Heart right ventricle (tissue), 16 donors: Measurements from ENCODE around the gene OVCH1. TPM values are rescaled to one million over a fixed set of nuclear protein-coding genes. Genes with fewer than 3 reads are reported as not detected.
A peak's percentile ranks its signal among the peaks of the same experiment; 100 is the strongest.
"Not testable (repeated sequence)": the region's sequence is repeated elsewhere in the genome, so short reads cannot be mapped to it uniquely, and the experiment has no call there.

Source experiments
- ATAC-seq, 8 donors: fragments of 200-7000 bp; cut with Tn5 transposase; one replicate each; pipeline ENCODE4 v1.9.1; 2020; ENCODE audit warnings: mild to moderate bottlenecking in 8 of 8, moderate library complexity in 8 of 8, moderate number of reproducible peaks in 1 of 8
- DNase-seq, 2 donors: peaks; one replicate each; pipeline ENCODE4 v3.0.0-alpha.2; 2020
- H3K27ac ChIP-seq, 10 donors: fragments of 200-600 bp; sonication (generic) in 2 of 10; one replicate each; pipeline versions ENCODE4 v1.5.0 to v1.8.0; 2020 to 2022; ENCODE audit warnings: mild to moderate bottlenecking in 3 of 10
- H3K27me3 ChIP-seq, 7 donors: fragments of 200-600 bp; one replicate each; pipeline ENCODE4 v1.8.0; 2021 to 2022; ENCODE audit warnings: mild to moderate bottlenecking in 2 of 7
- H3K36me3 ChIP-seq, 9 donors: fragments of 200-600 bp; sonication (generic) in 1 of 9; one replicate each; pipeline versions ENCODE4 v1.5.0 to v1.8.0; 2020 to 2022; ENCODE audit warnings: mild to moderate bottlenecking in 2 of 9
- H3K4me1 ChIP-seq, 9 donors: fragments of 200-600 bp; sonication (generic) in 1 of 9; one replicate each; pipeline versions ENCODE4 v1.5.0 to v1.8.0; 2020 to 2022; ENCODE audit warnings: mild to moderate bottlenecking in 4 of 9
- H3K4me3 ChIP-seq, 10 donors: fragments of 200-600 bp; sonication (generic) in 2 of 10; one replicate each; pipeline versions ENCODE4 v1.5.0 to v1.8.0; 2020 to 2022; ENCODE audit warnings: mild to moderate bottlenecking in 7 of 10, moderate library complexity in 2 of 10
- H3K9me3 ChIP-seq, 11 donors: fragments of 200-600 bp in 10 of 11; sonication (generic) in 2 of 11; one replicate each; pipeline versions ENCODE4 v1.5.0 to v1.8.0; 2013 to 2022; ENCODE audit warnings: mild to moderate bottlenecking in 2 of 11, control low read depth in 1 of 11, moderate library complexity in 1 of 11
- WGBS, 2 donors: extraction: QIAGEN DNeasy Blood & Tissue Kit; methylation state at CpG; one replicate each; pipeline ENCODE4 v1.1.7; 2013; ENCODE audit warnings: inconsistent platforms in 1 of 2; 5-methylcytosine and 5-hydroxymethylcytosine counted together
- intact Hi-C, 10 donors: fragments of 100-400 bp; cut with DNase I; formaldehyde crosslinking; loops; one replicate each; pipeline versions ENCODE4 v1.11.1 to v1.14.2; 2022
- polyA plus RNA-seq, 2 donors: library from polyadenylated mRNA; stranded (reverse); fragments of 200-250 nt; gene quantifications; one replicate each; pipeline ENCODE4 v1.2.3, GENCODE V29; 2013
- total RNA-seq, 10 donors: library from RNA; stranded (reverse); fragmentation: NEBNext Ultra II Directional in 3 of 10; extraction: Animal tissue kit (Norgen Biotek cat#: 25700) in 3 of 10; gene quantifications; one replicate each; pipeline versions ENCODE4 v1.2.1 to v1.2.4, GENCODE V29; 2021 to 2023
- TF ChIP-seq, protein P1 (sequence below), 9 donors: fragments of 200-600 bp; sonication (generic) in 2 of 9; IDR thresholded peaks; one replicate each; pipeline versions ENCODE4 v1.5.0 to v1.8.0; 2021 to 2022; ENCODE audit warnings: antibody characterized with exemption in 9 of 9, mild to moderate bottlenecking in 5 of 9, moderate library complexity in 1 of 9
- donor health status: Arrhythmogenic right ventricular cardiomyopathy.
- donor health status: ischemic (EF 13 %, LVEDD 7.1; RV severe dilation, severe dysfunction).
- donor health status: healthy with polysubstance abuse.
- donor health status: DM: no; HTN: yes; CAD: no.
- donor health status: DM: no; HTN: no; CAD: no.
- donor health status: ischemic (EF 25% LVEDD 6.9; RV normal size, moderate dysfunction).
- donor health status: ischemic (EF 25% LVEDD 5.7; RV mildly dilated, moderate dysfunction).
- donor health status: healthy.
- donor health status: DM: yes; HTN: yes; CAD: no.
- donor health status: Ischemic cardiomyopathy.
- donor health status: ischemic (EF 35%, LVEDD 5.7; RV mildly dilated, moderate dysfunction).
- donor health status: nonischemic (EF 11% LVEDD 7.7; RV severe dilation, severe dysfunction).
- donor health status: DM: yes; HTN: yes; CAD: no.
- donor health status: PGD.
- donor health status: ischemic (EF 29% LVEDD 5.4; RV normal size, mild dysfunction).
- donor health status: nonischemic (EF 23%, LVEDD 6.1; RV moderate dilation, normal function).

Gene OVCH1
- total and polyA plus RNA-seq, 12 donors = 0.07 to 0.44 (median 0.21) TPM; not detected in 6

DNA sequence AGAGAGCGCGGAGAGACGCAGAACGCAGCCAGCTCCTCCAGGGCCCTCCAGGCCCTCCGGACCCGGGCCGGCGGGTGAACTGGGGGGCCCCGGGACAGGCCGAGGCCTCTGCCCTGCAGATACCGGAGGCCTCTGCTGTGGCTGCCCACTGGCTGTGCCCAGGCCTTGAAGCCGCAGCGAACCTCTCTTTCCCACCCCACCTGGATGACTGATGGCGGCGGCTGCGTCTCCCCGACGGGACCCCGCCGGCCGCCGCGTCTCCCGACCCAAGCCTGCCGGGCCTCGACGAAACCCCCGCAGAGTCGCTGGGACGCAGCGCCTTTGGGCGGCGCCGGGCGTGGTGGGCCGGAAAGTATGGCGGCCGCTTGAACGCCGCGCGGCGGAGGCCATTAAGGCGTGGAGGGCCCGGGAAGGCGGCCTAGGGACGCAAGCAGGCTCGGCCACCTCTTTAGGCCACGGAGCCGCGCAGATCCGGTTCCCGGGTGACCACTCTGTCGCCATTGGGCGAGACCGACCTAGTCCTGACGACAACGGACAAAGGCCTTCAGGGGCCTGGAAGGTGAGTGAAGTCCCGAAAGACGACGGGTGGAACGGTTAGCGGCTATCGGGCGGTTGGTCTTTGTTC lies 108.1 kb downstream of the OVCH1 start:
- Histone ChIP-seq H3K36me3 (no peaks in the 10 kb centered on the region), H3K4me3 (peak overlapping the region in 3 of 10 donors; percentile 34 to 36 (median 35)), H3K27ac (peak overlapping the region in 4 of 10 donors; percentile 41 to 62 (median 53)), H3K4me1 (no peaks in the 10 kb centered on the region), H3K27me3 (no peaks in the 10 kb centered on the region), H3K9me3 (no peaks in the 10 kb centered on the region)
- TF ChIP-seq, protein P1, sequence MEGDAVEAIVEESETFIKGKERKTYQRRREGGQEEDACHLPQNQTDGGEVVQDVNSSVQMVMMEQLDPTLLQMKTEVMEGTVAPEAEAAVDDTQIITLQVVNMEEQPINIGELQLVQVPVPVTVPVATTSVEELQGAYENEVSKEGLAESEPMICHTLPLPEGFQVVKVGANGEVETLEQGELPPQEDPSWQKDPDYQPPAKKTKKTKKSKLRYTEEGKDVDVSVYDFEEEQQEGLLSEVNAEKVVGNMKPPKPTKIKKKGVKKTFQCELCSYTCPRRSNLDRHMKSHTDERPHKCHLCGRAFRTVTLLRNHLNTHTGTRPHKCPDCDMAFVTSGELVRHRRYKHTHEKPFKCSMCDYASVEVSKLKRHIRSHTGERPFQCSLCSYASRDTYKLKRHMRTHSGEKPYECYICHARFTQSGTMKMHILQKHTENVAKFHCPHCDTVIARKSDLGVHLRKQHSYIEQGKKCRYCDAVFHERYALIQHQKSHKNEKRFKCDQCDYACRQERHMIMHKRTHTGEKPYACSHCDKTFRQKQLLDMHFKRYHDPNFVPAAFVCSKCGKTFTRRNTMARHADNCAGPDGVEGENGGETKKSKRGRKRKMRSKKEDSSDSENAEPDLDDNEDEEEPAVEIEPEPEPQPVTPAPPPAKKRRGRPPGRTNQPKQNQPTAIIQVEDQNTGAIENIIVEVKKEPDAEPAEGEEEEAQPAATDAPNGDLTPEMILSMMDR (IDR thresholded peaks at IDR 0.05) = no peak
- ATAC-seq = peak in 1 of 8 donors; percentile 67
- intact Hi-C loops = no loop called here
- 92% methylated on average over 65 of the region's 65 CpGs for WGBS, 2 donors
- peak in 1 of 2 donors; percentile 17 for DNase-seq

DNA sequence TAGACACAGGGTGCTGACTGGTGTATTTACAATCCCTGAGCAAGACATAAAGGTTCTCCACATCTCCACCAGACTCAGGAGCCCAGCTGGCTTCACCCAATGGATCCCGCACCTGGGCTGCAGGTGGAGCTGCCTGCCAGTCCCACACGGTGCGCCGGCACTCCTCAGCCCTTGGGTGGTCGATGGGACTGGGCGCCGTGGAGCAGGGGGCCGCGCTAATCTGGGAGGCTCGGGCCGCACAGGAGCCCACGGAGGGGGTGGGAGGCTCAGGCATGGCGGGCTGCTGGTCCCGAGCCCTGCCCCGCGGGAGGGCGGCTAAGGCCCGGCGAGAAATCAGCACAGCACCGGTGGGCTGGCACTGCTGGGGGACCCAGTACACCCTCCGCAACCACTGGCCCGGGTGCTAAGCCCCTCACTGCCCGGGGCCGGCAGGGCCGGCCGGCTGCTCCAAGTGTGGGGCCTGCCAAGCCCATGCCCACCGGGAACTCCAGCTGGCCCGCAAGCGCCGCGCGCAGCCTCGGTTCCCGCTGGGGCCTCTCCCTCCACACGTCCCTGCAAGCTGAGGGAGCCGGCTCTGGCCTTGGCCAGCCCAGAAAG lies 111.3 kb downstream of the OVCH1 start:
- intact Hi-C loops, H3K4me3 ChIP-seq, ATAC-seq, H3K27me3 ChIP-seq, H3K27ac ChIP-seq, DNase-seq, H3K9me3 ChIP-seq, H3K4me1 ChIP-seq, H3K36me3 ChIP-seq: not testable (repeated sequence)
- WGBS, 2 donors = 95 to 98% methylated on average over 30 to 36 of the region's 36 CpGs

DNA sequence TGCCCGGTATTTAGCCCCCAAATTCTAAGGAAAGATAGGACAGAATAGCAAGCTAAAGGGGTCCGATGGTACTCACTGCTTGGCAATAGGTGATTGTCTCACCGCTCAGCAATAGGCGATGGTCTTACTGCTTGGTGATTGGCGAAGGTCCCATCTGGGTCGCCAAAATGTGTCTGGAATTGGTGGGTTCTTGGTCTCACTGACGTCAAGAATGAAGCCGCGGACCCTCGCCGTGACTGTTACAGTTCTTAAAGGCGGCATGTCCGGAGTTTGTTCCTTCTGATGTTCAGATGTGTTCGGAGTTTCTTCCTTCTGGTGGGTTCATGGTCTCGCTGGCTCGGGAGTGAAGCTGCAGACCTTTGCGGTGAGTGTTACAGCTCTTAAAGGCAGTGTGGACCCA lies 112.3 kb downstream of the OVCH1 start:
- H3K27ac ChIP-seq, H3K4me3 ChIP-seq, ATAC-seq, H3K27me3 ChIP-seq, H3K9me3 ChIP-seq, H3K4me1 ChIP-seq, DNase-seq, H3K36me3 ChIP-seq, intact Hi-C loops: not testable (repeated sequence)
- WGBS, 2 donors = 95 to 96% methylated on average over 17 of the region's 17 CpGs

DNA sequence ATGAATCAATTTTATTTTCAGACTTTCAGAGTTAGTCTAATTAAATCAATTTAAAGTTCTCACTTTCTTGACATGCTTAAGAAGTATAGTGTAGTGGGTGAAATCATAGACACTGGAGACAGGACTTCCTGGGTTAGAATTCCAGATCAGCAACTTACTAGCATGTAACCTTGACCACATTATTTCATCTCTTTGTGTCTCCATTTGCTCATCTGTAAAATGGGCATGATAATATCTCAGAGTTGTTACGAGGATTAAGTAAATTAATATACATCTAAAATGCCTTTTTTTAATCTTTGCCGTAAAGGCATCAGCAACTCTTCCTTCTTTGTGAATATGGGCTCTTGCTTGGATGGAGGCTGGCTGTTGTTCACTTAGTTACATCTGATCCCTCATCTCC lies 115.2 kb downstream of the OVCH1 start:
- Histone ChIP-seq H3K4me1 (peaks cover 0 to 19% (median 14%) of the 10 kb centered on the region in 9 donors), H3K9me3 (no peaks in the 10 kb centered on the region), H3K4me3 (no peak overlapping the region), H3K27ac (no peak overlapping the region), H3K27me3 (no peaks in the 10 kb centered on the region), H3K36me3 (peaks cover 0 to 11% (median 0%) of the 10 kb centered on the region in 9 donors)
- WGBS, 2 donors = 98 to 100% methylated on average over 2 of the region's 2 CpGs
- DNase-seq (no peak), ATAC-seq (no peak)
- intact Hi-C loops = no loop called here
- TF ChIP-seq, protein P1 (IDR thresholded peaks at IDR 0.05) = no peak

DNA sequence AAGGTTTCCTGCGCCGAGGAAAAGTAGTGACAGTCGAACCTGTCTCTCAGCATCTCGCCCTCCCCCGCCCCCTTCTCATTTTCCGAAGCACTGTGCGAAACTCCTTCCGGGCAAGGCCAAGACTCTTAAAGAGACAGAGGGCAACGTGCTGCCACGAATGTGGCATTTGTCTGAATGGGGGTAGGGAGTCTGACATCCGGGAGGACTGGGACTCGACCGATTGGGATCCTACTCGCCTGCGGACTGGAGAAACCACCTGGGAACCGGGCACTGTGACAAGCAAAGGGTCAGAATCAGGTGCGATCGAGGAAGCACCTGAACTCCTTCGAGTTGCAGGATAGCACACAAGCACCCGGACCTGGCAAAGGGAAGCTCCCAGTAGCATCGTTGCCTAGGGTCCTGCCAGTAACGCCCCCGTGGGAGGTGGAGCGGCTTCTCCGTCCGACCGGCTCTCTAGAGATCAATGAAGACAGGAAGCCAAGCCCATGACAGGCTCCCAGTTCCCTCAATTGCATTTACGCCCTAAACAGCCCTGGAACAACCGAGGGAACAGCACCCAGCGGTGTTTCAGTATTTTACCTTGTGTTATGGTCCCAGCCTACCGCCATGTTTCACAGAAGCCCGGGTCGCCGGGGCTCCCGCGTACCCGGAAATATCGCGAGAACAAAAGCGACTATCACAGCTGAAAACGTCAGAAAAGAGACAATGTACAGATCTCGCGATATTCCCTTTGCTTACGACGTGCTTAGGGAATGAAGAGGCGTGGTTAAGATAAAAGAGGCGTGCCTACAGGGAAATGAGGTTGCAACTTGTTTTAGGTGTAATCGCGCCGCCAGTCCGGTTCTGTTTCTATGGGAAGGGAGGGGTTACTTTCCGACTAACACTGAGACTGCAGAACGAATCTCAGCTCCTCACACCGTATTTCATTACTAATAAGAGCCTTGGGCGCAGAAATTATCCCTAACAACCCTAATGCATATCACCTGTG lies 116.7 kb downstream of the OVCH1 start, which contains the start of gene ERGIC2:
TSS of gene ERGIC2 (minus strand) at position 637 of the 988 bp plus-strand sequence. CDS start 9,539 bp downstream, outside the sequence.
- intact Hi-C loops = no loop called here
- peaks cover 0 to 14% (median 0%) of the 10 kb centered on the region in 9 donors for H3K36me3 ChIP-seq
- no peaks in the 10 kb centered on the region for H3K27me3 ChIP-seq
- TF ChIP-seq, protein P1 (IDR thresholded peaks at IDR 0.05) = no peak
- no peaks in the 10 kb centered on the region for H3K9me3 ChIP-seq
- ATAC-seq (peak; percentile 97 to 99 (median 98)), DNase-seq (peak; percentile 84 to 96)
- WGBS, 2 donors = 0% methylated on average over 55 of the region's 55 CpGs
- H3K4me3 ChIP-seq = peak within 1 kb of the TSS; percentile 58 to 97 (median 87)
- H3K27ac ChIP-seq = peak within 1 kb of the TSS; percentile 47 to 91 (median 86)
- H3K4me1 ChIP-seq = peaks cover 0 to 19% (median 14%) of the 10 kb centered on the region in 9 donors
